ENCODE measurements around the gene C9orf78. TPM values are rescaled to one million over a fixed set of nuclear protein-coding genes. Genes with fewer than 3 reads are reported as not detected.

Gene C9orf78
- total RNA-seq, 1 donor from 2014 or later: 46.1 TPM

- peaks cover 2% of the 10 kb centered on the region for H3K27me3 Mint-ChIP-seq (ENCODE audit: unreplicated experiment)
- H3K27ac Mint-ChIP-seq (ENCODE audit: unreplicated experiment): no peak overlapping the region
- H3K4me3 Mint-ChIP-seq (ENCODE audit: unreplicated experiment): no peak overlapping the region
- no peak for TF ChIP-seq CTCF (IDR thresholded peaks at IDR 0.05; ENCODE audit: partially characterized antibody, unreplicated experiment)
- peaks cover 5% of the 10 kb centered on the region for H3K36me3 Mint-ChIP-seq (ENCODE audit: unreplicated experiment)
- DNase-seq: no peak
- peaks cover 3% of the 10 kb centered on the region for H3K9me3 Mint-ChIP-seq (ENCODE audit: unreplicated experiment)
- peaks cover 10% of the 10 kb centered on the region for H3K4me1 Mint-ChIP-seq (ENCODE audit: low read depth, unreplicated experiment)
Observed at GRCh38 chr9:129863059-129863690, 28.1 kb upstream of the C9orf78 start.

GRCh38 chr9:129861447-129861827 is 26.4 kb upstream of the C9orf78 start:
- Mint-ChIP-seq H3K4me3 (ENCODE audit: unreplicated experiment) (no peak overlapping the region), H3K9me3 (ENCODE audit: unreplicated experiment) (peaks cover 3% of the 10 kb centered on the region), H3K27ac (ENCODE audit: unreplicated experiment) (no peak overlapping the region)

GRCh38 chr9:129860653-129861446 is 25.8 kb upstream of the C9orf78 start:
- H3K4me1 Mint-ChIP-seq (ENCODE audit: low read depth, unreplicated experiment): peaks cover 14% of the 10 kb centered on the region
- peaks cover 3% of the 10 kb centered on the region for H3K9me3 Mint-ChIP-seq (ENCODE audit: unreplicated experiment)
- H3K36me3 Mint-ChIP-seq (ENCODE audit: unreplicated experiment): peaks cover 5% of the 10 kb centered on the region
- no peak overlapping the region for H3K27ac Mint-ChIP-seq (ENCODE audit: unreplicated experiment)
- peaks cover 2% of the 10 kb centered on the region for H3K27me3 Mint-ChIP-seq (ENCODE audit: unreplicated experiment)
- no peak overlapping the region for H3K4me3 Mint-ChIP-seq (ENCODE audit: unreplicated experiment)
- DNase-seq: no peak
- TF ChIP-seq CTCF (IDR thresholded peaks at IDR 0.05; ENCODE audit: partially characterized antibody, unreplicated experiment): no peak

More at GRCh38 chr9:129861447-129861827, 26.4 kb upstream of the C9orf78 start:
- H3K4me1 Mint-ChIP-seq (ENCODE audit: low read depth, unreplicated experiment): peaks cover 14% of the 10 kb centered on the region
- TF ChIP-seq CTCF (IDR thresholded peaks at IDR 0.05; ENCODE audit: partially characterized antibody, unreplicated experiment): no peak
- no peak for DNase-seq
- peaks cover 2% of the 10 kb centered on the region for H3K27me3 Mint-ChIP-seq (ENCODE audit: unreplicated experiment)
- peaks cover 5% of the 10 kb centered on the region for H3K36me3 Mint-ChIP-seq (ENCODE audit: unreplicated experiment)

GRCh38 chr9:129858167-129858962 is 23.3 kb upstream of the C9orf78 start:
- Mint-ChIP-seq H3K9me3 (ENCODE audit: unreplicated experiment) (peaks cover 3% of the 10 kb centered on the region), H3K27me3 (ENCODE audit: unreplicated experiment) (no peaks in the 10 kb centered on the region), H3K36me3 (ENCODE audit: unreplicated experiment) (peaks cover 13% of the 10 kb centered on the region), H3K4me1 (ENCODE audit: low read depth, unreplicated experiment) (peaks cover 26% of the 10 kb centered on the region), H3K4me3 (ENCODE audit: unreplicated experiment) (no peak overlapping the region), H3K27ac (ENCODE audit: unreplicated experiment) (peak overlapping the region; percentile 22)
- no peak for TF ChIP-seq CTCF (IDR thresholded peaks at IDR 0.05; ENCODE audit: partially characterized antibody, unreplicated experiment)
- no peak for DNase-seq

All from glutamatergic neuron (in vitro differentiated cells).